H1 (cell line): ENCODE data around the gene FOXB1. TPM values are rescaled to one million over a fixed set of nuclear protein-coding genes. Genes with fewer than 3 reads are reported as not detected.

Experiments
- BRCA1 ChIP-seq: IDR thresholded peaks from 2 replicates; pipeline ENCODE4 v1.6.1; 2012; ENCODE audit warnings: low read depth, low read length, improper control_type of control experiment
- NRF1 ChIP-seq: IDR thresholded peaks from 2 replicates; pipeline ENCODE4 v1.6.1; 2011; ENCODE audit warnings: mild to moderate bottlenecking, low read depth, low read length, improper control_type of control experiment
- POU5F1 ChIP-seq: IDR thresholded peaks from 2 replicates; pipeline ENCODE4 v1.6.1; 2011; ENCODE audit warnings: low read depth, mild to moderate bottlenecking, low read length, moderate library complexity
- RBBP5 ChIP-seq: IDR thresholded peaks from 2 replicates; pipeline ENCODE4 v1.7.1; 2012; ENCODE audit warnings: low read depth, mild to moderate bottlenecking, inconsistent platforms, low read length, moderate library complexity, borderline replicate concordance
- YY1 ChIP-seq: IDR thresholded peaks from 2 replicates; pipeline ENCODE4 v1.6.1; 2011; ENCODE audit warnings: low read depth, mild to moderate bottlenecking, low read length
- polyA plus RNA-seq, 7 experiments: library from polyadenylated mRNA; depleted of rRNA in 3 of 7; stranded (reverse) in 5 of 7; unstranded in 2 of 7; fragments of >200 nt in 5 of 7; fragments of 200-250 nt in 2 of 7; gene quantifications; 1 replicate in 5 of 7; 2 replicates in 1 of 7; 4 replicates in 1 of 7; pipeline versions ENCODE4 v1.2.1 to v1.2.3, GENCODE V29; 2011 to 2013; ENCODE audit warnings: missing spikeins in 2 of 7, mixed read lengths in 2 of 7
- total RNA-seq: library from RNA; stranded (reverse); fragmentation: NEBNext Ultra II Directional; extraction: Animal tissue kit (Norgen Biotek cat#: 25700); gene quantifications from 2 replicates; pipeline ENCODE4 v1.2.1, GENCODE V29; 2021
- TF ChIP-seq, protein P1 (sequence below): IDR thresholded peaks from 2 replicates; pipeline ENCODE4 v1.6.1; 2012; ENCODE audit warnings: inconsistent platforms

The FOXB1 gene
- total and polyA plus RNA-seq, 2 of the 8 experiments (the other 6 are each of a cell fraction or from before 2014, with no cell fraction given): 0.92 to 1.5 TPM

DNA sequence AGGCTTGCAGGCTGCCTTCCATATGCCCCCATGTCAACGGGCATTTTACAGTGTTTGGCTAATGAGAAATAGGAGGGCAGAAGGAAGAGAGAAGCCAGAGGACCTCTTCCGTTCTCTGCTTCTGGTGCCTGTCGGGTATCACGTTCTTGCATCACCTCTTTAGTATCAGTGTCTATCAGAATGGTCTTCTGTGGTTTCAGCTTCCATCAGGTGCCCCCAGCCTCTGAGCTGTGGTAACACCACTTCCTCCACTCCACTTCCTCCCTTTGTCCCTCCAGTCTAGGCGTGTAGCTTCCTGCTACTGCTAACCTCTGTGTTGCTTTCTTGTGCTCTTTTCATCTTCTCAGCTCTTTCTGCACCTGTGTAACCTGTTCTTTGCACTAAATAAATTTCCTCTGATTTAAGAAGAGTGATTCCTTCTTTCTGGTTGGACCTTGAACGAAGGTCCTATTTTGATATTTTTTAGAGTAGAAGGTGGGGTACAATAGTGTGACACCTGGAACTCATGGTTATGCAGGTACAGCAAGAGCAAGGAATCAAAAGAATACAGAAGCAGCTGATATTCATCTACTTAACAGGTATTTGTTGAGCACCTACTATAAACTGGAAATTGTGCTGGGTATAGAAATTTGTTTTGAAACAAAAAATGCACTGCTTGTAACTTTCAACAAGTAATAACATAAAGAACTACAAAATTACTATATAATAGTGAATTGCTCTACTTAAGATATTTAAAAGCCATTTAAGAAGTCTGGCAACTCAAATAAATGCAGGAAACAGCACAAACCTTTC is 27.4 kb upstream of the FOXB1 start (continued):
- no peak for TF ChIP-seq RBBP5
- no peak for TF ChIP-seq POU5F1
- TF ChIP-seq NRF1: no peak
- TF ChIP-seq YY1: no peak
- TF ChIP-seq BRCA1: no peak
- TF ChIP-seq, protein P1, sequence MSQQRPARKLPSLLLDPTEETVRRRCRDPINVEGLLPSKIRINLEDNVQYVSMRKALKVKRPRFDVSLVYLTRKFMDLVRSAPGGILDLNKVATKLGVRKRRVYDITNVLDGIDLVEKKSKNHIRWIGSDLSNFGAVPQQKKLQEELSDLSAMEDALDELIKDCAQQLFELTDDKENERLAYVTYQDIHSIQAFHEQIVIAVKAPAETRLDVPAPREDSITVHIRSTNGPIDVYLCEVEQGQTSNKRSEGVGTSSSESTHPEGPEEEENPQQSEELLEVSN: no peak
